Measurements from ENCODE around the gene KRTAP10-1. TPM values are rescaled to one million over a fixed set of nuclear protein-coding genes. Genes with fewer than 3 reads are reported as not detected.

The KRTAP10-1 gene
- total RNA-seq, 1 donor from 2014 or later, result not detected

GRCh38 chr21:44539046-44539445 is 949 bp downstream of the KRTAP10-1 start:
- H3K36me3 ChIP-seq, result no peaks in the 10 kb centered on the region
- H3K27ac ChIP-seq, result no peak overlapping the region
- no peak for DNase-seq (ENCODE audit: low spot score in 2 of 2)
- intact Hi-C loops (cut with DNase I), result no loop called here
- TF ChIP-seq CTCF (IDR thresholded peaks at IDR 0.05), result no peak
- no peaks in the 10 kb centered on the region for H3K4me1 ChIP-seq
- H3K9me3 ChIP-seq, result peaks cover 0 to 9% of the 10 kb centered on the region in 2 donors
- no peaks in the 10 kb centered on the region for H3K27me3 ChIP-seq
- no peak overlapping the region for H3K4me3 ChIP-seq

DNA sequence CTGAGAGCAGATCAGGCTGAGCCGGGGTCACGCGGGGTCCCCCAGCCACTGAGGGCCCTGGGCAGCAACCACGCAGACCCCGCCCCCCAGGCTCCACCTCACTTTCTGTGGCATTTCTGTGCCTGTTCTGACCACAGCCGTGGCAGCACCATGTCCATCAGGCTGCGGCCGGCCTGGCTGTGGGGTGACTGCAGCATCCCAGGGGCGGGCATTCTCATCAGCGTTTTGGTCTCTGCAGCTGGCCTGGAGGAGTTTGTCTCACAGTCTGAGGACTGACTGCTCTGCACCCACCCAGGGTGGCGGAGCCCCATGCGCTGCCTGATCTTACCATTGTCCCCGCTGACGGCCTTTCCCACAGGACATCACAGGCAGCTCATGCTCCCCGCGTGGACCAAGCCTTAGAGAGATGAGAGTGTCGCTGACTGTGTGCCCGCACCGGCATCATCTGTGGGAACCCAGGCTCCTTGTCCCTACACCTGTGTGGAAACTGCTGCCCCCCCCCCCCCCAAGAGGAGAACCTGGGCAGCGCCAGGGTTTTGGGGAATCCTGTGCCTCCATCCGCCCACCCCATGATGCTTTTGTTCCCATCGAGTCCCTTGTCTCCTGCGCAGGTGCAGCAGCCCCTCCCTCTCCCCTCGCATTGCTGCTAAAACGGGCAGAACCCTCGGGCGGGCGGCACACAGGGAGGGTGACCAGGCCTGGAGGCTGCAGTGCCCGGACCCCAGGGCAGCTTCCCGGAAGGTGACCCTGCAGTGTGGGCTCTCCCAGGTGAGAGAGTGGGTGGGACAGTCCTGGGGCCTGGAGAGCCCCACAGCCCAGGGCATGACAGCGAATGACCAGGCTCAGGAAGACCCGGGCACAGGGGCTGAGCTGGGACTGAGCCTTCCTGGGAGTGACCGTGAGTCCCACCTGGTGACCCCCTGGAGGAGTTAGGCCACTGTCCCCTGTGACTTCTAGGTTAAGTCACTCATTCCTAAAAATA is 1.8 kb downstream of the KRTAP10-1 start:
- TF ChIP-seq CTCF (IDR thresholded peaks at IDR 0.05), result no peak
- Histone ChIP-seq H3K36me3 (no peaks in the 10 kb centered on the region), H3K4me3 (no peak overlapping the region), H3K9me3 (peaks cover 0 to 9% of the 10 kb centered on the region in 2 donors), H3K27ac (no peak overlapping the region), H3K4me1 (no peaks in the 10 kb centered on the region), H3K27me3 (no peaks in the 10 kb centered on the region)
- no peak for DNase-seq (ENCODE audit: low spot score in 2 of 2)
- intact Hi-C loops (cut with DNase I), result no loop called here

DNA sequence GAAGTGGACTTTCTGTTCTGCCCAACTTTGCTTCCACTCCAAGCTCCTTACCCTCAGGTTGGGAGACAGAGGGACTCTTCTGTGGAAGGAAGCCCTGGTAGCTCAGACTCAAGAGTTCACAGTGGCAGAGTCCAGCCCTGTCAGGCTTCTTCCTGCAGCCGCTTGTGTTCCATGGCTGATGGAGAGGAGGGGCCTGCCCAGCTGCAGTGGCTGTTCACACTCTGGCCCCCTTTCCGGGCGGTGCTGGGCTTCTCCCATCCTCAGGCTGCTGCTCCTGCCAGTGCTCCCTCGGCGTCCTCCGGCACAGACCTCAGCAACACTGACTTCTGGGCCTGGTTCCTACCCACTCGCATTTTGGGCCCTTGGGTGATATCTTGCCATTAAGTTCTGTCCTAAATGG is 4.0 kb downstream of the KRTAP10-1 start:
- H3K4me1 ChIP-seq, result no peaks in the 10 kb centered on the region
- DNase-seq (ENCODE audit: low spot score in 2 of 2), result peak in 1 of 2 donors; percentile 35
- no peak overlapping the region for H3K27ac ChIP-seq
- no peaks in the 10 kb centered on the region for H3K36me3 ChIP-seq
- H3K9me3 ChIP-seq, result no peaks in the 10 kb centered on the region
- no peak overlapping the region for H3K4me3 ChIP-seq
- H3K27me3 ChIP-seq, result no peaks in the 10 kb centered on the region
- TF ChIP-seq CTCF (IDR thresholded peaks at IDR 0.05), result no peak
- intact Hi-C loops (cut with DNase I), result no loop called here

- no peaks in the 10 kb centered on the region for H3K27me3 ChIP-seq
- H3K36me3 ChIP-seq, result no peaks in the 10 kb centered on the region
- H3K27ac ChIP-seq, result no peak overlapping the region
- DNase-seq (ENCODE audit: low spot score in 2 of 2), result peak in 1 of 2 donors; percentile 25
- no peaks in the 10 kb centered on the region for H3K4me1 ChIP-seq
- no peak overlapping the region for H3K4me3 ChIP-seq
- no peaks in the 10 kb centered on the region for H3K9me3 ChIP-seq
- intact Hi-C loops (cut with DNase I), result no loop called here
- no peak for TF ChIP-seq CTCF (IDR thresholded peaks at IDR 0.05)
Observed at GRCh38 chr21:44534688-44535087, 5.3 kb downstream of the KRTAP10-1 start.

GRCh38 chr21:44533891-44534627 is 5.9 kb downstream of the KRTAP10-1 start:
- H3K27ac ChIP-seq, result no peak overlapping the region
- no peaks in the 10 kb centered on the region for H3K4me1 ChIP-seq
- peak in 1 of 2 donors; percentile 42 for DNase-seq (ENCODE audit: low spot score in 2 of 2)
- H3K4me3 ChIP-seq, result no peak overlapping the region
- no peaks in the 10 kb centered on the region for H3K9me3 ChIP-seq
- intact Hi-C loops (cut with DNase I), result no loop called here
- no peaks in the 10 kb centered on the region for H3K36me3 ChIP-seq
- no peak for TF ChIP-seq CTCF (IDR thresholded peaks at IDR 0.05)
- no peaks in the 10 kb centered on the region for H3K27me3 ChIP-seq
